SK-N-SH (cell line): ENCODE results near the gene NMBR.

Experiments
- EP300 ChIP-seq, 2 experiments: IDR thresholded peaks; 2 replicates each; pipeline versions ENCODE4 v1.4.0 to v1.6.1; 2012; ENCODE audit warnings: borderline replicate concordance in 1 of 2, low read depth in 1 of 2, low read length in 1 of 2
- POLR2AphosphoS5 ChIP-seq: IDR thresholded peaks from 2 replicates; pipeline ENCODE4 v1.6.1; 2012; ENCODE audit warnings: low read depth, low read length
- RCOR1 ChIP-seq: fragments of 150-350 bp; IDR thresholded peaks from 2 replicates; pipeline ENCODE4 v1.6.1; 2017; ENCODE audit warnings: antibody characterized with exemption, low read length
- SIN3A ChIP-seq: IDR thresholded peaks from 2 replicates; pipeline ENCODE4 v1.6.1; 2012; ENCODE audit warnings: low read depth, mild to moderate bottlenecking, low read length, moderate library complexity, borderline replicate concordance
- TAF1 ChIP-seq: IDR thresholded peaks from 2 replicates; pipeline ENCODE4 v1.6.1; 2012; ENCODE audit warnings: low read depth, mild to moderate bottlenecking, low read length, moderate library complexity, borderline replicate concordance
- TF ChIP-seq, protein P1 (sequence below): fragments of 200-600 bp; sonication (generic); IDR thresholded peaks from 2 replicates; pipeline ENCODE4 v1.6.1; 2017; ENCODE audit warnings: antibody characterized with exemption, mild to moderate bottlenecking, moderate library complexity

DNA sequence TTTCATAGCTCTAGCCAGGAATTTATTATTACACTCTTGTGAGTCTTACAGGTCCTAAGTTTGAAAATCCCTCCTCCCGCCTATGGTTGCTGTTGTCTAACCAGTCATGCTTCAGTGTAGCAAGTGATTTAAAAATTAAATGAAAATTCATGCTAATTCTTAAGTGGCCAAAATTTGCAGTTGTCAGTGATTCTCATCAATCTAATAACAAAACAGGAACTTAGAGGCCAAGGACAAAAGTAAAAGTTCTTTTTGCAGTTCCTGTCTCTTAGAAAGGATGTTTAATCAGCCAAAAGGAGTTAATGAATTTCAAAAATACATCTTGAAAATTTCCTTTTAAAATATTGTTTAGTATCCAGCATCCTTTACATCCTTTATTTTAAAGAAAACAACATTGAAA is 36.4 kb upstream of the NMBR start:
- TF ChIP-seq, protein P1, sequence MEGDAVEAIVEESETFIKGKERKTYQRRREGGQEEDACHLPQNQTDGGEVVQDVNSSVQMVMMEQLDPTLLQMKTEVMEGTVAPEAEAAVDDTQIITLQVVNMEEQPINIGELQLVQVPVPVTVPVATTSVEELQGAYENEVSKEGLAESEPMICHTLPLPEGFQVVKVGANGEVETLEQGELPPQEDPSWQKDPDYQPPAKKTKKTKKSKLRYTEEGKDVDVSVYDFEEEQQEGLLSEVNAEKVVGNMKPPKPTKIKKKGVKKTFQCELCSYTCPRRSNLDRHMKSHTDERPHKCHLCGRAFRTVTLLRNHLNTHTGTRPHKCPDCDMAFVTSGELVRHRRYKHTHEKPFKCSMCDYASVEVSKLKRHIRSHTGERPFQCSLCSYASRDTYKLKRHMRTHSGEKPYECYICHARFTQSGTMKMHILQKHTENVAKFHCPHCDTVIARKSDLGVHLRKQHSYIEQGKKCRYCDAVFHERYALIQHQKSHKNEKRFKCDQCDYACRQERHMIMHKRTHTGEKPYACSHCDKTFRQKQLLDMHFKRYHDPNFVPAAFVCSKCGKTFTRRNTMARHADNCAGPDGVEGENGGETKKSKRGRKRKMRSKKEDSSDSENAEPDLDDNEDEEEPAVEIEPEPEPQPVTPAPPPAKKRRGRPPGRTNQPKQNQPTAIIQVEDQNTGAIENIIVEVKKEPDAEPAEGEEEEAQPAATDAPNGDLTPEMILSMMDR = no peak
- no peak for TF ChIP-seq EP300 (IDR thresholded peaks at IDR 0.05; ENCODE audit: borderline replicate concordance in 1 of 2, low read depth in 1 of 2, low read length in 1 of 2)
- no peak for TF ChIP-seq SIN3A
- no peak for TF ChIP-seq POLR2AphosphoS5
- no peak for TF ChIP-seq TAF1
- TF ChIP-seq RCOR1 = no peak
